NB4 (cell line): ENCODE measurements around the gene OTUB1.
"Not testable (repeated sequence)": the region's sequence is repeated elsewhere in the genome, so short reads cannot be mapped to it uniquely, and the experiment has no call there.

Source experiments
- DNase-seq: peaks from one replicate; pipeline ENCODE4 v3.0.0; 2010; ENCODE audit warnings: low read depth
- H3K4me3 ChIP-seq: one replicate; pipeline ENCODE4 v1.5.1; 2011; ENCODE audit warnings: mild to moderate bottlenecking, low read depth, low read length, moderate library complexity
- CTCF ChIP-seq: IDR thresholded peaks from one replicate; pipeline ENCODE4 v1.5.1; 2012; ENCODE audit warnings: low read depth, low read length
- MYC ChIP-seq: IDR thresholded peaks from 2 replicates; pipeline ENCODE4 v1.6.1; 2011; ENCODE audit warnings: low read depth, low read length
- POLR2A ChIP-seq: IDR thresholded peaks from 2 replicates; pipeline ENCODE4 v1.6.1; 2011; ENCODE audit warnings: mild to moderate bottlenecking; ENCODE audit not compliant: insufficient read length; ENCODE audit errors: extremely low read depth
- TF ChIP-seq, protein P1 (sequence below): IDR thresholded peaks from 2 replicates; pipeline ENCODE4 v1.6.1; 2011; ENCODE audit warnings: low read depth, low read length

Gene OTUB1

DNA sequence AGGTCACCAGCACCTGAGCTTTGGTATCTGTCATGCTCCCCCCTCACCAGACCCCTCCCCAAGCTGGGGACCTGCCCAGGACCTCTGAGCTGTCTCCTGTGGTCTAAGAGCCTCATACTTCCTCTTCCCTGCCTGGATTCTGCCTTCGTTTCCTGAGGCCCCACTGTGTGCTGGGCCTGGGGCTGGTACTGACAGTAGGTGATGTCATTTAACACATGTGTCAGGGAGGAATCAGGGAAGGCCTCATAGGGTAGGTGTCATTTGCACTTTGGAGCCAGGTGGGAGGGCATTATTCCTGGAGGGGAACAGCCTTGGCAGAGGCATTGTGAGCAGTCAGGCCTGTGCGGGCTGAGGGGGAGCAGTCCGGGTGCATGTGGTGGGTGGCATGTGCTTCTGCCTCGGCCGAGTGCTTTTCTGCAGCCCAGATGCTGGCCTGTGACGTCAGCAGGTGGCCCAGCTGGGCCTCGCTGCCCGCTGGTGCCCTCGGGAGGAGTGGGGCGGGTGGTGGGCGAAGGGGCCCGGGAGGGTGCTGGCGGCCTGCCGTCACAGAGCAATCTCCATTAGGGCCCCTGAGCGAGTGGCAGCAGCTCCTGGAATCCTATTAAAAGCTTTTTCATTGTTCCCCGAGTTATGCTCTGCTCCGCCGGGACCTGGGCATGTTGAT is 58.6 kb downstream of the OTUB1 start:
- DNase-seq = peak; percentile 37
- H3K4me3 ChIP-seq = no peak overlapping the region
- no peak for TF ChIP-seq MYC
- no peak for TF ChIP-seq POLR2A
- no peak for TF ChIP-seq CTCF
- TF ChIP-seq, protein P1, sequence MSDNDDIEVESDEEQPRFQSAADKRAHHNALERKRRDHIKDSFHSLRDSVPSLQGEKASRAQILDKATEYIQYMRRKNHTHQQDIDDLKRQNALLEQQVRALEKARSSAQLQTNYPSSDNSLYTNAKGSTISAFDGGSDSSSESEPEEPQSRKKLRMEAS = 0 out of 2 replicates have a peak, but pooled peaks have one; percentile 33

- no peak for DNase-seq
- H3K4me3 ChIP-seq = no peak overlapping the region
- TF ChIP-seq CTCF = no peak
Observed at GRCh38 chr11:64045700-64046099, 59.5 kb downstream of the OTUB1 start.

DNA sequence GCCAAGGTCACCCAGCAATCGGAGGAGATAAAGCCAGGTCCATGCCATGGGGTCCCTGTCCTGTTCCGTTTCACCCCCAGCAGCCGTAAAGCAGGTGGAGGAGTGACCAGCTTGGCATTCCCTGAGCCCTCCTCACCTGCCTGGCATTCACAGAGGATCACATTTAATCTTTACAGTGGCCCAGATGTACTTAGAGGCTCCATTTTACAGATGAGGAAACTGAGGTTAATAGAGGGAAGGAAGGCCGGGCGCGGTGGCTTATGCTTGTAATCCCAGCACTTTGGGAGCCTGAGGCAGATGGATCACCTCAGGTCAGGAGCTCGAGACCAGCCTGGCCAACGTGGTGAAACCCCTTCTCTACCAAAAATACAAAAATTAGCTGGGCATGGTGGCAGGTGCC is 61.1 kb downstream of the OTUB1 start:
- H3K4me3 ChIP-seq, DNase-seq: not testable (repeated sequence)
